Colon (tissue), 2 donors: Measurements from ENCODE around the gene SLC2A9.
"Not testable (repeated sequence)": the region's sequence is repeated elsewhere in the genome, so short reads cannot be mapped to it uniquely, and the experiment has no call there.

Experiments used
- FAIRE-seq: peaks from 2 replicates; lab custom pipeline; 2012; peaks lifted over from hg19 to GRCh38; lab: Jason Lieb, UNC
- donor health status: control.
- donor health status: control.

The SLC2A9 gene

GRCh38 chr4:9996319-9997110, 24.8 kb downstream of the SLC2A9 start:
- FAIRE-seq = no peak

- peak; percentile 18 for FAIRE-seq
Observed at GRCh38 chr4:9994246-9994847, 26.9 kb downstream of the SLC2A9 start.

DNA sequence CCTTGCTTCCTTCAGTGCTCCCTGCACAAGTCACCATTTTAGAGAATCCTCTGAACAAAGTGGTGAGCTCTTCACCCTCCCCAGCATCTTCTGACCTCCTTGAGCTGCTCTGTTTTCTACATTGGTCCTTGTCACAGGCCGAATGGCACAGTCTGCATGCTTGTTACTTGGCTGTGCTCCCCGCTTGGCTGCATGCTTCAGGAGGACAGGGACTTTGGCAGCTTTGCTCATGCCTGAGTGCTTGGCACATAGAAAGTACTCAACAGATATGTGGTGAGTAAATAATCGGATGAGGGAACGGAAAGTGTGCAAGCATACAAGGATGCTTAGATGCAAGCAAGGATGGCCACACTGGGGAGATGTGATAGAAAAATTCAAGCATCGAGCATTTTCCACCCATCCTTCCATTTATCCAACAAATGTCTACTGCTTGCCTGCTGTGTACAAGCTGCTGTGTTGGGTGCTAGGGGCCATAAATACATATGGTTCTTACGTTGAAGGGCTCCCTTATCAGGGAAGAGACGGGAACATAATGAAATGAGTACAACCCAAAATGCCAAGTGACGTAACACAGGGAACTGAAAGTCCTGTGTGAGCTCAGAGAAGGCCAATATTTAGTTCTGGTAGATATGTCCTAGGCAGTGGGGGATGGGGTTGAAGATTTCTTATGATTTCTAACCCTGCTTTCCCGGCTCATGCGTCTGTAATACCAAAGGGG, 31.2 kb downstream of the SLC2A9 start:
- FAIRE-seq = no peak

DNA sequence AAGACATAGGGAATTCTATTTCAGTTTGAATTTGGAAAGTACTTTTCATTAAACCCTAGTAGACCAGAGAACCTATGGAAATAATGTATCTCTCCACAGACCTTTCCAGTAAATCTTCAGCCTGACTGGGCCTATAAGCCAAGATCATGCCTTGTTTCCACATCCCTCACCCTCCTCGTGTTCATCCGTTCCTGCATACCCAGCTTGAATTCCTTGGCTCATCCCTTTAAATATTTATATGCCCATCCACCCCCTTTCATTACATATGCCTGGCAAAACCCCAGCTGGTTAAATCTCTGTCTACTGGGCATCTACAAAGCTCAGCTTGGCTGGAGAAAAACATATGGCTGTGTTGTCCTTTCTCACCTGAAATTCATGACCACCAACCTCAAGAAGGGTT, 32.4 kb downstream of the SLC2A9 start:
- FAIRE-seq = no peak

DNA sequence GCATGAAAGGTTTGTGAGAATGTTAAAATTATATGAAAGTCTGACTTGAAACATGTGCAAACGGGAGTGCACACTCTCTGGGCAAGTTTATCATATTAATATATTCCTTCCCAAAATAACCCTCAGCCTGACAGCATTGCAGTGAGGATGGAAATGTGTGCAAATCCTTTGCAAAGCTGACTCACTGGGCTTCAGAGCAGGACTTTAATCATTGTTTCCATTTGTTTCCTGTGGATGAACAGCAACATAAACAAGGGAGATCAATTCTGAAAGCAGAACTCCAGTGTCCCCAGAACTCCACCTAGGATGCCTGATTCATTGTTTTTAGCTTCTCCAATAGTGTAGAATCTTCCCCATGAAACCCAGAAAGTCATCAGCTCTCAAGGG, 32.9 kb downstream of the SLC2A9 start:
- no peak for FAIRE-seq

- FAIRE-seq = no peak
Observed at GRCh38 chr4:9987749-9988362, 33.4 kb downstream of the SLC2A9 start.

DNA sequence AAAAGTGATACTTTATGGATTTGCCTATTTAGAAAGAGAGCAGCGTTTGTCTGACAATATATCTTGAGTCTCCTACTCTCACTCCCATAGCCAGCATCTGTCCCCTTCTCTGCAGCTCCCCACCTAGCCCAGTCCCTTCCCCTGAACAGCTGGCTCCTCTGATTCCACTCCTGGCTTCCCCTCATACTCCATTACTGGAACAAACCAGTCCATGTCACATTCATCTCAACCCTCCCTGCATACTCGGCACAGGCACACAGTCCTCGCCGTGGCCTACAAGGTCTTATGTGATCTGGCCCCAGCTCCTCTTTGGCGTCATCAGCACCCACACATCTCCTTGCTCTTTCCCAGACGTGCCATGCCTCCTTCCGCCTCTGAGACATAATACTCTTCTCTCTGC, 36.7 kb downstream of the SLC2A9 start:
- no peak for FAIRE-seq

DNA sequence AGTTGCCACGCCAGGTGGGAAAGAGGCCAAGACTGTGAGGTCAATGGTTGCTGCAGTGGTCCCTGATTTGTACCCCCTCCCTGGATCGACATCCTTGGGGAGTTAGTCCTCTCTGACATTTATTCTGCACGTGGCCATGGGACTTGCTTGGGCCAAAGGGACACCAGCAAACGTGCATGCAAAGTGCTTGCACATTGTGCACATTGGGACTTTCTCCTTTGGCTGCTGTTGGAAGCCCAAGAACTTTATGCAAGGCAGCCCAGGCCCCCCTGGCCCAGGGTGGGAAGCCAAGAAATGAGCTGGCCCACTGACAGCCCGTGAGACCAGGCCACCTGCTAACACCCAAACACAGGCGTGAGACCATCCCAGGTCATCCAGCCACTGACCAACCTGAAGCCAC, 38.1 kb downstream of the SLC2A9 start:
- FAIRE-seq = no peak

GRCh38 chr4:9981899-9982298, 39.4 kb downstream of the SLC2A9 start:
- not testable (repeated sequence) for FAIRE-seq

DNA sequence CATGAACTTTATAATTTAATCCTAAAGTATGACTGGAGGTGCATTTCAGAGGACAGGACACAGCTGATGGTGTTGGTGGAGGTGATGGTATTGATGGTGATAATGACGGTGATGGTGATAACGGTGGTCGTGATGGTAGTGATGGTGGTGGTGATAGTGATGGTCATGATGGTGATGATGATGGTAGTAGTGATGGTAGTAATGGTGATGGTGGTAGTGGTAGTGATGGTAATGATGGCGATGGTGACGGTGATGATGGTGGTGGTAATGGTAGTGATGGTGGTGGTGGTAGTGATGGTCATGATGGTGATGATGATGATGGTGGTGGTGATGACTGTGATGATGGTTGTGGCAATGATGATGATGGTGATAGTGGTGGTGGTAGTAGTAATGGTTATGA, 40.4 kb downstream of the SLC2A9 start:
- no peak for FAIRE-seq

DNA sequence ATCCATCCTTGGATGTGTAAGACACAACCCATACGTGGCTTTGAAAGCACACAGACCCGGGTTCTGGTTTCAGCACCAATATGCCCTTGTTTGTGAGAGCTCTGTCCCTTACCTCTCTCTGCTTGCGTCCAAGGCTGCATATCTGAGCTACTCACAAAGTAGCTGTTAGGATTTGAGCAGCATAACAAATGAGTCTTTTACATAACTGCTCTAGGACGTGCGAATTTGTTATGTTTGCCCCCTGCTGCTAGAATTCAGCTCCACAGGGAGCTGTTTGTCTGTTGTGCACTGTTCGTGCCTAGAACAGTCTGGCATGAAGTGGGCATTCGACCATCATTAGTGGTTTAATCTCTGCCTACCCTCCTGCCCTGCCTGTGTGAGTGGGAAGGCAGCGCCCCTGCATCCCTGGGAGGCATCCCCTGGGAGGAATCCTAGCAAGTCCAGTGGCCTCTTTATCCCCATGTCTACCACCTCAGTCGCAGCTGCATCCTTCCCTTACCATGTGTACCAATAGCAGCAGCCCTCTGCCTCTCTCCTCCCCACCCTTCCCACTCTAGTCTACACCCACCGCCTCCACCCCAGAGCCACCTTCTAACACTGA, 42.1 kb downstream of the SLC2A9 start:
- FAIRE-seq = no peak

DNA sequence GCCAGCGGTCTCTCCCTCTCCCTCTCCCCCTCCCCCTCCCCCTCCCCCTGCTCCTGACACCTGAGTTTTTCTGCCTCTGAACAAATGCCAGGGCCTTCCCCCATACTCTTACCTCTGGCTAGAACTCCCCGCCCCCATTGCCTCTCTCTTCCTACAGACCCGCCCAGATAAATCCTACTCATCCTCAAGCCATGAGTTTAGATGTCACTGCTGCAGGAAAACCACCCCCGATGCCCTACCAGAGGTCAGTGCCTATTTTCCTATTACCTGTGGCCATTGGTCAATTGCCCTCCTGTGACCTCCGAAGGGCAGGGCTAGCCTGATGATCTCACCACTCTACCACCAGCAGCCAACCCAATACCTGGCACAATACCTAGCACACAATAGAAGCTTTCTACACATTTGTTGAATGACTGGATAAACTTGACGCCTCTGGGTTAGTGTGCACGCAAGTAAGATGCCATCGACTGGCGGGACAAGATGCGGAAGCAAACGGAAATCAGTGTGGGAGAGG, 43.7 kb downstream of the SLC2A9 start:
- FAIRE-seq = no peak

- no peak for FAIRE-seq
Observed at GRCh38 chr4:9976781-9977180, 44.5 kb downstream of the SLC2A9 start.

- no peak for FAIRE-seq
Observed at GRCh38 chr4:9976293-9976692, 45.0 kb downstream of the SLC2A9 start.

DNA sequence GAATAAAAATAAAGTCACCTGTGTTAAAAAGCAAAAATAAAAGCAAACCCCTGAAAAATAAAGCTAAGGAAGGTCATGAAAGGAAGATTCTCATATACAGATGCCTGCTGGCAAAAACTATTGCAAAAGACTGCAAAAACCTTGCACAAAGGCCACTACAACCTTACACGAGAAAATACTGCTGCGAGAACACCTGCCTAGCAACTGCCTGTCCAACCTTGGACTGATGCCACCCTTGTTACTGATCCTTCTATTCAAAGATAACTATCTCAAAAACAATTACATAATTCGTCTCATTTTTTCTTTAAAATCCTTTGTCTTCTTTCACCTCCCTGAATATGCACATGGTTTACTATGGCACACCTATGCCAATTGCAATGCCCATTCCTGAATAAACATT, 49.6 kb downstream of the SLC2A9 start:
- no peak for FAIRE-seq

- no peak for FAIRE-seq
Observed at GRCh38 chr4:9970399-9971011, 50.8 kb downstream of the SLC2A9 start.

GRCh38 chr4:9969526-9970398, 51.5 kb downstream of the SLC2A9 start:
- FAIRE-seq = no peak

GRCh38 chr4:9968472-9968871, 52.8 kb downstream of the SLC2A9 start:
- no peak for FAIRE-seq

DNA sequence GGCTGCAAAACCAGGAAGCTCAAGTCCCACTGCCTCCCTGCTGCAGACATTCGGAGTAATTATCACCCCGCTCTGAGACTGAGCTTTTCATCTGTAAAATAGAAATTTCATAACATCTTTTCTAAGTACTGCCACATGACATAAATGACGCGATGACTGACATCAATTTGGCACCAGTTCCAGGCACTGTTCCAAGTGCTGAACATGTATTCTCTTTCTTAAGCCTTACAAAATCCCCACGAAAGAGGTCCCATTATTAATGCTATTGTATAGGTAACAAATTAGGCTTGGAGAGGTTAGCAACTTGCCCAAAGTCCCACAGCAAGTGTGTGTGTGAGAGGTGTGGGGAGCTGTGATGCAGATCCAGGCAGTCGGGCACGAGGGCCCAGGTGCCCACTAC, 56.4 kb downstream of the SLC2A9 start:
- FAIRE-seq = no peak

GRCh38 chr4:9963328-9963727, 58.0 kb downstream of the SLC2A9 start:
- no peak for FAIRE-seq
